K562 (cell line): ENCODE measurements around the gene APOL4. TPM values are rescaled to one million over a fixed set of nuclear protein-coding genes. Genes with fewer than 3 reads are reported as not detected.

Experiments used
- BRF2 ChIP-seq: IDR thresholded peaks from 3 replicates; pipeline ENCODE4 v1.6.1; 2011; ENCODE audit warnings: borderline replicate concordance, mild to moderate bottlenecking; ENCODE audit not compliant: insufficient read length, insufficient read depth
- CBFA2T3 ChIP-seq: fragments of 450-650 bp; IDR thresholded peaks from 2 replicates; pipeline ENCODE4 v1.6.1; 2017
- CREB3 ChIP-seq: fragments of 450-650 bp; conservative IDR thresholded peaks from 2 replicates; pipeline ENCODE4 v1.6.1; 2016; ENCODE audit warnings: missing genetic modification characterization, low read depth, mild to moderate bottlenecking, missing compliant biosample characterization, moderate library complexity
- CTBP1 ChIP-seq: fragments of 450-650 bp; IDR thresholded peaks from 2 replicates; pipeline ENCODE4 v1.6.1; 2016; ENCODE audit warnings: borderline replicate concordance
- ETV1 ChIP-seq: fragments of 450-650 bp; conservative IDR thresholded peaks from 2 replicates; pipeline ENCODE4 v1.6.1; 2016; ENCODE audit warnings: missing genetic modification characterization, control low read depth, low read depth, missing compliant biosample characterization
- FOXA3 ChIP-seq, 2 experiments: fragments of 450-650 bp in 1 of 2; sonication (generic) in 1 of 2; formaldehyde crosslinking; IDR thresholded peaks in 1 of 2; conservative IDR thresholded peaks in 1 of 2; 2 replicates each; pipeline versions ENCODE4 v1.4.0 to v1.8.0; 2020 to 2022; ENCODE audit warnings: mild to moderate bottlenecking in 2 of 2, missing genetic modification reagents in 1 of 2
- HCFC1 ChIP-seq: IDR thresholded peaks from 2 replicates; pipeline ENCODE4 v1.6.1; 2012; ENCODE audit warnings: low read depth, low read length, improper control_type of control experiment
- ILF3 ChIP-seq: fragments of 450-650 bp; IDR thresholded peaks from 2 replicates; pipeline ENCODE4 v1.6.1; 2018; ENCODE audit warnings: antibody characterized with exemption, mild to moderate bottlenecking, moderate library complexity, borderline replicate concordance
- NCOA1 ChIP-seq: fragments of 450-650 bp; IDR thresholded peaks from 2 replicates; pipeline ENCODE4 v1.6.1; 2016; ENCODE audit warnings: low read depth
- NFIC ChIP-seq: fragments of 450-650 bp; IDR thresholded peaks from 2 replicates; pipeline ENCODE4 v1.6.1; 2017; ENCODE audit warnings: mild to moderate bottlenecking, inconsistent platforms
- NUFIP1 ChIP-seq: fragments of 450-650 bp; IDR thresholded peaks from 2 replicates; pipeline ENCODE4 v1.6.1; 2018; ENCODE audit not compliant: partially characterized antibody
- PRMT5 ChIP-seq: sonication (generic); formaldehyde crosslinking; IDR thresholded peaks from 2 replicates; pipeline ENCODE4 v1.5.0; 2020; ENCODE audit warnings: missing genetic modification reagents
- RFX1 ChIP-seq: fragments of 450-650 bp; IDR thresholded peaks from 2 replicates; pipeline ENCODE4 v1.6.1; 2016; ENCODE audit warnings: mild to moderate bottlenecking, moderate library complexity
- SLC30A9 ChIP-seq: fragments of 250-450 bp; sonication (Bioruptor Pico); IDR thresholded peaks from 2 replicates; pipeline ENCODE4 v1.8.0; 2022; ENCODE audit warnings: mild to moderate bottlenecking, moderate library complexity
- SMAD4 ChIP-seq: fragments of 250-450 bp; sonication (Bioruptor Pico); conservative IDR thresholded peaks from 2 replicates; pipeline ENCODE4 v1.8.0; 2021; ENCODE audit warnings: inconsistent platforms, mild to moderate bottlenecking, moderate library complexity
- SP1 ChIP-seq: sonication (generic); formaldehyde crosslinking; IDR thresholded peaks from 2 replicates; pipeline ENCODE4 v1.8.1; 2022; ENCODE audit warnings: mild to moderate bottlenecking, missing genetic modification reagents
- TOE1 ChIP-seq, 2 experiments: fragments of 450-650 bp in 1 of 2; sonication (generic) in 1 of 2; formaldehyde crosslinking in 1 of 2; IDR thresholded peaks; 2 replicates each; pipeline versions ENCODE4 v1.7.1 to v1.8.0; 2016 to 2022; ENCODE audit warnings: borderline replicate concordance in 2 of 2, mild to moderate bottlenecking in 2 of 2, antibody characterized with exemption in 1 of 2, inconsistent platforms in 1 of 2, low read depth in 1 of 2, missing genetic modification reagents in 1 of 2, moderate library complexity in 1 of 2
- ZBED1 ChIP-seq: IDR thresholded peaks from 2 replicates; pipeline ENCODE4 v1.6.1; 2014
- ZC3H4 ChIP-seq: sonication (generic); formaldehyde crosslinking; IDR thresholded peaks from 2 replicates; pipeline ENCODE4 v1.9.0; 2021; ENCODE audit warnings: missing genetic modification reagents, borderline replicate concordance
- ZFP91 ChIP-seq: sonication (generic); formaldehyde crosslinking; IDR thresholded peaks from 2 replicates; pipeline ENCODE4 v1.8.0; 2022; ENCODE audit warnings: mild to moderate bottlenecking, missing genetic modification reagents
- ZNF232 ChIP-seq: sonication (generic); formaldehyde crosslinking; IDR thresholded peaks from 2 replicates; pipeline ENCODE4 v1.8.0; 2022; ENCODE audit warnings: mild to moderate bottlenecking, missing genetic modification reagents
- ZNF253 ChIP-seq: fragments of 250-450 bp; sonication (Bioruptor Pico); conservative IDR thresholded peaks from 2 replicates; pipeline ENCODE4 v1.6.1; 2021; ENCODE audit warnings: mild to moderate bottlenecking
- ZNF3 ChIP-seq: fragments of 250-450 bp; sonication (Bioruptor Pico); IDR thresholded peaks from 2 replicates; pipeline ENCODE4 v1.5.0; 2021; ENCODE audit warnings: mild to moderate bottlenecking, moderate library complexity
- ZNF511 ChIP-seq: sonication (generic); formaldehyde crosslinking; IDR thresholded peaks from 2 replicates; pipeline ENCODE4 v1.8.0; 2022; ENCODE audit warnings: mild to moderate bottlenecking, missing genetic modification reagents
- polyA plus RNA-seq, 8 experiments: library from polyadenylated mRNA; depleted of rRNA in 4 of 8; stranded (reverse) in 5 of 8; unstranded in 3 of 8; fragments of >200 nt; fragmentation: Nextera tagmentation in 2 of 8; fragmentation: Illumina TruSeq in 1 of 8; extraction: Ambion mirVana in 2 of 8; extraction: Trizol in 1 of 8; gene quantifications; 2 replicates each; pipeline versions ENCODE4 v1.2.1 to v1.2.3, GENCODE V29; 2011 to 2014; ENCODE audit warnings: inconsistent platforms in 1 of 8, missing spikeins in 1 of 8
- total RNA-seq, 7 experiments: library from RNA; depleted of rRNA in 6 of 7; stranded (reverse); fragments of >200 nt in 6 of 7; fragmentation: Illumina TruSeq in 2 of 7; extraction: Trizol in 2 of 7; gene quantifications; 2 replicates each; pipeline versions ENCODE4 v1.2.1 to v1.2.3, GENCODE V29; 2011 to 2021; ENCODE audit warnings: low replicate concordance in 1 of 7
- TF ChIP-seq, protein P1 (sequence below): fragments of 450-650 bp; formaldehyde crosslinking; IDR thresholded peaks from 2 replicates; pipeline ENCODE4 v1.4.0; 2022; ENCODE audit warnings: mild to moderate bottlenecking, moderate library complexity

Gene APOL4
- total and polyA plus RNA-seq, 9 of the 15 experiments (the other 6 are each of a cell fraction or from before 2014, with no cell fraction given): 6.5 to 15.0 (median 9.8) TPM

GRCh38 chr22:36201630-36202319 lies at the start of gene APOL4 (continued):
- TF ChIP-seq TOE1 (IDR thresholded peaks at IDR 0.05; ENCODE audit: borderline replicate concordance): peak; percentile 37; the same call in 1 of the 2 replicates
- TF ChIP-seq TOE1 (CRISPR knock-in tag; IDR thresholded peaks at IDR 0.05; ENCODE audit: borderline replicate concordance, low read depth): no peak
- no peak for TF ChIP-seq HCFC1
- TF ChIP-seq CREB3: no peak
- TF ChIP-seq NCOA1: no peak
- no peak for TF ChIP-seq ZNF511 (CRISPR knock-in tag)
- no peak for TF ChIP-seq SLC30A9 (CRISPR knock-in tag)
- no peak for TF ChIP-seq ZFP91 (CRISPR knock-in tag)
- no peak for TF ChIP-seq BRF2
- TF ChIP-seq SP1 (CRISPR knock-in tag): no peak
- peak; percentile 94 for TF ChIP-seq NFIC
- TF ChIP-seq ILF3: no peak
- TF ChIP-seq RFX1: no peak
- TF ChIP-seq, protein P1, sequence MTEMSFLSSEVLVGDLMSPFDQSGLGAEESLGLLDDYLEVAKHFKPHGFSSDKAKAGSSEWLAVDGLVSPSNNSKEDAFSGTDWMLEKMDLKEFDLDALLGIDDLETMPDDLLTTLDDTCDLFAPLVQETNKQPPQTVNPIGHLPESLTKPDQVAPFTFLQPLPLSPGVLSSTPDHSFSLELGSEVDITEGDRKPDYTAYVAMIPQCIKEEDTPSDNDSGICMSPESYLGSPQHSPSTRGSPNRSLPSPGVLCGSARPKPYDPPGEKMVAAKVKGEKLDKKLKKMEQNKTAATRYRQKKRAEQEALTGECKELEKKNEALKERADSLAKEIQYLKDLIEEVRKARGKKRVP (CRISPR knock-in tag): 0 out of 2 replicates have a peak, but pooled peaks have one; percentile 12
- TF ChIP-seq ZNF3 (CRISPR knock-in tag): no peak
- TF ChIP-seq ETV1 (tag): no peak
- no peak for TF ChIP-seq NUFIP1
- no peak for TF ChIP-seq ZBED1
- no peak for TF ChIP-seq ZC3H4 (CRISPR knock-in tag)
- peak; percentile 94 for TF ChIP-seq SMAD4
- no peak for TF ChIP-seq FOXA3 (CRISPR knock-in tag; conservative IDR thresholded peaks at IDR 0.05 in 1 of 2, IDR thresholded peaks at IDR 0.05 in 1 of 2)
- no peak for TF ChIP-seq ZNF232
- peak; percentile 48 for TF ChIP-seq CBFA2T3
- TF ChIP-seq ZNF253 (CRISPR knock-in tag): no peak
- TF ChIP-seq PRMT5 (CRISPR knock-in tag): no peak
- peak; percentile 65; the same call in 1 of the 2 replicates for TF ChIP-seq CTBP1
